ENCODE results near the gene THRSP. TPM values are rescaled to one million over a fixed set of nuclear protein-coding genes. Genes with fewer than 3 reads are reported as not detected.

Gene THRSP
- total and polyA plus RNA-seq, 2 of the 4 experiments (the other 2 are of a cell fraction): not detected

GRCh38 chr11:78111298-78111697 is 47.6 kb downstream of the THRSP start:
- Histone ChIP-seq H4K20me1 (ENCODE audit: insufficient read depth, low read length) (0 out of 2 replicates have a peak, but pooled peaks cover 2% of the 10 kb centered on the region), H2BK15ac (ENCODE audit: low read depth, low read length) (no peak overlapping the region), H3K27me3 (ENCODE audit: control insufficient read depth, insufficient read depth, low read length) (no peaks in the 10 kb centered on the region), H3K4me3 (ENCODE audit: insufficient read depth, low read depth, low read length) (no peak overlapping the region), H3K9ac (ENCODE audit: low read depth, low read length) (no peak overlapping the region), H3K4me2 (ENCODE audit: low read depth, low read length) (no peak overlapping the region), H3K9me3 (ENCODE audit: control insufficient read depth, insufficient read depth, low read length) (no peaks in the 10 kb centered on the region), H4K91ac (ENCODE audit: insufficient read depth, low read depth, low read length) (no peak overlapping the region), H2BK120ac (ENCODE audit: low read depth, low read length) (no peak overlapping the region), H2AK5ac (ENCODE audit: low read depth, low read length) (no peak overlapping the region), H3K9me1 (ENCODE audit: insufficient read depth, low read length) (peaks cover 4% of the 10 kb centered on the region; the same call in 1 of the 2 replicates), H3K18ac (ENCODE audit: low read depth, low read length) (no peak overlapping the region), H3K4me1 (ENCODE audit: control insufficient read depth, insufficient read depth, low read length) (peaks cover 2% of the 10 kb centered on the region; the same call in 1 of the 2 replicates), H2BK5ac (ENCODE audit: low read depth, low read length, poor library complexity, severe bottlenecking) (peak overlapping the region; percentile 38), H3K14ac (replicated peaks; ENCODE audit: low read depth, low read length) (no peak overlapping the region; the same call in 1 of the 2 replicates), H3K27ac (ENCODE audit: insufficient read depth, low read length) (no peak overlapping the region), H4K5ac (ENCODE audit: low read depth, low read length) (no peak overlapping the region), H3K79me1 (ENCODE audit: low read depth in 1 of 2, low read length in 2 of 2) (no peaks in the 10 kb centered on the region; a peak in 1 of 4 replicates), H3K23ac (ENCODE audit: low read depth, low read length) (no peak overlapping the region), H2AK9ac (replicated peaks; ENCODE audit: low read depth, low read length, poor library complexity) (no peak overlapping the region), H2BK20ac (ENCODE audit: low read depth, low read length) (no peak overlapping the region), H3K36me3 (ENCODE audit: control insufficient read depth, insufficient read depth, low read length) (peaks cover 8% of the 10 kb centered on the region), H2AFZ (replicated peaks; ENCODE audit: low read length, poor library complexity) (no peak overlapping the region), H3K4ac (ENCODE audit: low read depth, low read length) (no peak overlapping the region), H3K56ac (ENCODE audit: extremely low read depth, insufficient read depth, low read length) (no peak overlapping the region), H4K8ac (ENCODE audit: low read depth in 2 of 2, low read length in 2 of 2) (no peak overlapping the region)
- TF ChIP-seq MAZ (IDR thresholded peaks at IDR 0.05; ENCODE audit: borderline replicate concordance, low read depth, low read length) (no peak), RCOR1 (IDR thresholded peaks at IDR 0.05; ENCODE audit: insufficient replicate concordance, low read length) (no peak), FOS (IDR thresholded peaks at IDR 0.05; ENCODE audit: low read depth, low read length) (no peak), CTCF (conservative IDR thresholded peaks at IDR 0.05; ENCODE audit: low read depth, low read length) (no peak), BHLHE40 (IDR thresholded peaks at IDR 0.05; ENCODE audit: low read depth, low read length) (no peak), RFX5 (IDR thresholded peaks at IDR 0.05; ENCODE audit: low read depth, low read length) (no peak), CEBPB (IDR thresholded peaks at IDR 0.05; ENCODE audit: low read depth, low read length) (no peak), RAD21 (IDR thresholded peaks at IDR 0.05; ENCODE audit: low read length) (no peak), MAFK (IDR thresholded peaks at IDR 0.05; ENCODE audit: low read depth, low read length) (no peak), SMC3 (IDR thresholded peaks at IDR 0.05; ENCODE audit: low read depth, low read length) (no peak), MXI1 (IDR thresholded peaks at IDR 0.05; ENCODE audit: borderline replicate concordance, low read depth, low read length) (no peak), POLR2A (IDR thresholded peaks at IDR 0.05; ENCODE audit: low read depth, low read length) (no peak), ELK1 (IDR thresholded peaks at IDR 0.05; ENCODE audit: borderline replicate concordance, low read depth, low read length) (no peak), NFE2L2 (IDR thresholded peaks at IDR 0.05; ENCODE audit: low read depth, low read length) (no peak), USF2 (IDR thresholded peaks at IDR 0.05; ENCODE audit: low read depth, low read length) (no peak)
- CTCF ChIA-PET: no interaction called here
- POLR2A ChIA-PET (ENCODE audit: unreplicated experiment): no interaction called here
- DNase-seq (no peak), ATAC-seq (ENCODE audit: low read depth) (no peak)
- in situ Hi-C loops (cut with MboI; ENCODE audit: low sequenced_read_pairs) (no loop called here), dilution Hi-C loops (cut with HindIII; ENCODE audit: low sequenced_read_pairs, unreplicated experiment) (no loop called here), intact Hi-C loops (cut with micrococcal nuclease) (no loop called here)
- no CpG with 5 or more reads among the region's 2 CpGs for WGBS, 2 experiments (ENCODE audit: extremely low coverage in 2 of 2, insufficient read length in 1 of 2)
- BruUV-seq (replicated peaks): no TSS peak

All from IMR-90 (cell line).